Suppressor macrophage treated with lipopolysaccharide for 4 hours (primary cell): Measurements from ENCODE around the gene KIN.
"Not testable (repeated sequence)": the region's sequence is repeated elsewhere in the genome, so short reads cannot be mapped to it uniquely, and the experiment has no call there.

Experiments used
- DNase-seq: peaks from one replicate; pipeline ENCODE4 v3.0.0-alpha.2; 2020

Gene KIN

DNA sequence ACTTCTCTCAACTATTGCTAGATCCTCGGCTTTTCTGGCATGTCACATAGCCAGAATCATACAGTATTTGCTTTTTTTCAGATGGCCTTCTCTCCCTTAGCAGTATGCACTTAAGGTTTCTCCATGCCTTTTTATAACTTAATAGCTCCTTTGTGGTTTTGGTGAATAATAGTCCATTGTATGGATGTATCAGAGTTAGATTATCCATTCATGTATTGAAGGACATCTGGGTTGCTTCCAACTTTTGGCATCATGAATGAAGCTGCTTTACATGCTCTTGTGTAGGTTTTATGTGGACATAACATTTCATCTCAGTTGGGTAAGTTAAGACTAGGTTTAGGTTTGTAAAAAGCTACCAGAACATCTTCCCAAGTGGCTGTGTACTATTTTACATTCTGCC, 4.7 kb upstream of the KIN start:
- no peak for DNase-seq

DNA sequence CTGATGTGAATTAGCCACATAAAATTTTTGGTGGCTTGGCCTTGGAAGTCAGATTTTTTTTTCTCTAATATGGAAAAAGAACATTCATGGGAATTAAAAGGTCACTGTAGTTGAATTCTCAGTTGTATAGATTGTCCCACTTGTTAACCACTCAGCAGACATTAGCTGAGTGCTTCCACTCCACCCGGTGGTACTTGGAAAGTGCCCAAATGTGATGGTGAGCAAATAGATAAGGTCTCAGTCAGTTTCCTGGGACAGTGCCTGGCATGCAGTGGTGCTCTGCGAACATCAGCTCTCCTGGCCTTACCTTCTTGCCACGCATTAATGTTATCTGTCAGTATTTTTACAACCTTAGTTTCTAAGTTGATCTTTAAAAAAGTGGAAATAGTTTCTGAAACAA, 1.6 kb upstream of the KIN start:
- no peak for DNase-seq

DNA sequence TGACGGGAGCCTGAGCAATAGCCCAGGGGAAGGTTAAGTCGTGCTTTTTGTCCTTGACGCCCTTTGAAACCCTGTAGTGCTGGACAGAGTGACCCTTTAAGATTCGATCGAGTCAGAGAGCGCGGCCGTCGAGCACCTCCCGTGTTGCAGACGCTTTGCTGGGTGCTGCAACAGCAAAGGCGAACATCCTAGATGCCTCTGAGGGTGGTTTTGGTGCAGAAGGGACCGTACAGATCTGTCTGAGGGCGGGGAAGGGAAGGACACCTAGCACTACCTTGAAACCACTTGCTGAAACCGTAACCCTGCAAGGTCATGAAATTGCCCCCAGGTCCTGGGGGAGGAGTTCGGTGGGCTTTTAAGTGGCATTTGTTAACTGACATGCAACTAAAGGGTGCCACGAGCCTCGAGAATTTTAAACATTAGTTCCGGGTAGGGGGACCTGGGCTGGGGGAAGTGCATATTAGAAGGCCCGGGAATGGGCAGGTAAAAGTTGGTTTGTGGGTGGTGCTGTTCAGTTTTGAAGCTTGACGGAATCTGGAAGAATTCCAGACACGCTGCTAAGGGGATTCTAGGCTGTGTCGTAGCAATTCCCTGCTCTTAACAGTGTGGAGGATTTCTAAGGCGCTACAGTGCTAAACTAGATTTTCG, 970 bp upstream of the KIN start:
- no peak for DNase-seq

DNA sequence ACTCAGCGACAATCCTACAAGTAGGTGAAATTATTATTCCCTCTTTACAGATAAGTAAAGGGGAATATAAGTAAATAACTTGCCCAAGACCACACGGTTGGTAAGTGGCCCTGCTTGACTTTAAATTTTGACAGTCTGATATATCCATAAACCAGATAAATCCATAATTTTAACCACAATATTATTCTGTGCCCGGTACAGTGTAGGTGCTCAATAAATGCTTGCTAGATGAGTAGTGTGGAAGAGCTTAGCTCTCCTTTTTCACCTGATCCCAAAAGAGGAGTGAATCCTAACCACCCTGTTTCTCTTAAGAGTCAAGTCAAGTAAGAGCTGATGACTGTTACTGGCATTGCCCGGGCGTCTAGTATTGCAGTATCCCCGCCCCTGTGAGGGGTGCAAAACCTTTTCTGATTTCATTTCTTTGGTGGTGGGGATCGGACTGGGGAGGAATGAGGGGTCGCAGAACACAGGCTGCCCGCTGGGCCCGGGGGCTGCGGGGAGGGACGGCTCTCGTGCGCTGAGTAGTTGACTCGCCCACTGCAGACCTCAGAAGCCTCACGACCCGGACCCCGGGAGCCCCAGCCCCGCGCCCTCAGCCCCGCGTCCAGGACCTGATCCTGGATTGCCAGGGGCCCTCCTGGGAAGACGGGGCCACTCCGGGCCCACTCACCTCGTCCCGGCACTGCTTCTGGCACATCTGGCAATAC, 490 bp downstream of the KIN start:
- DNase-seq: peak; percentile 33

DNA sequence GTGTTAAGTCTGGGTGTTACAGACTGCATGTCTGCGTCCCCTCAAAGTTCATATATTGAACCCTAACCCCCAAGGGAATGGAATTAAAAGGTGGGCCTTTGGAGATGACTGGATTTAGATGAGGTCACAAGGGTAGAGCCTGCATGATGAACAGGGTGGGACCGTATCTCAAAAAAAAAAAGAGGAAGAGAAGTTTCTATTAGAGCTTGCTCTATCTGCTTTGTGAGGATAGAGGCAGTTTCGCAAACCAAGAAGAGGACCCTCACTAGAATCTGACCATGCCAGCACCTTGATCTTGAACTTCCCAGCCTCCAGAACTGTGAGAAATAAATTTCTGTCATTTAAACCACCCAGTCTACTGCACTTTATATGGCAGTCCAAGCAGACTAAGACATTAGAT, 1.4 kb downstream of the KIN start:
- peak; percentile 27 for DNase-seq

DNA sequence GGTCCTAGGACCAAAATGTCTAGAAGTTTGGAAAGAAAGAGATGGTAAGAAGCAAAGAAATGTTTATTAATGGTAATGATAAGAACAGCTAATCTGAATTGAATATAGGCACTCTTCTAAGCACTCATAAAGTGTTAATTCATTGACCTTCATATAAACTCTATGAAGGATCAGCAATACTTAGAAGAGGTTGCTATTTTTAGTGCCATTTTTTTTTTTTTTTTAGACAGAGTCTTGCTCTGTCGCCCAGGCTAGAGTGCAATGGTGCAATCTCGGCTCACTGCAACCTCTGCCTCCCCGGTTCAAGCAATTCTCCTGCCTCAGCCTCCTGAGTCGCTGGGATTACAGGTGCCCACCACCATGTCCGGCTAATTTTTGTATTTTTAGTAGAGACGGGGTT, 5.6 kb downstream of the KIN start:
- not testable (repeated sequence) for DNase-seq

DNA sequence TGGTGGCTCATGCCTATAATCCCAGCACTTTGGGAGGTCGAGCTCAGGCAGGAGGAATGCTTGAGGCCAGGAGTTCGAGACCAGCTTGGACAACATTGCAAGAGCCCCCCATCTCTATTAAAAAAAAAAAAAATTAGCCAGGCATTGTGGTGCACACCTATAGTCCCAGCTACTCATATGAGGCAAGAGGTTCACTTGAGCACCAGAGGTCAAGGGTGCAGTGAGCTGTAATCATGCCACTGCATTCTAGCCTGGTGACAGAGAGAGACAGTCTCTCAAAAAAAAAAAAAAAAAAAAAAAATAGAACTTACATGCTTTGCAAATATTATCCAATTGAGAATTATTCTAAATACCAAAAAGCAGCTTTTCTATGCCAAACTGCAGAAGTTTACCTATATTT, 11.0 kb downstream of the KIN start:
- DNase-seq: no peak

DNA sequence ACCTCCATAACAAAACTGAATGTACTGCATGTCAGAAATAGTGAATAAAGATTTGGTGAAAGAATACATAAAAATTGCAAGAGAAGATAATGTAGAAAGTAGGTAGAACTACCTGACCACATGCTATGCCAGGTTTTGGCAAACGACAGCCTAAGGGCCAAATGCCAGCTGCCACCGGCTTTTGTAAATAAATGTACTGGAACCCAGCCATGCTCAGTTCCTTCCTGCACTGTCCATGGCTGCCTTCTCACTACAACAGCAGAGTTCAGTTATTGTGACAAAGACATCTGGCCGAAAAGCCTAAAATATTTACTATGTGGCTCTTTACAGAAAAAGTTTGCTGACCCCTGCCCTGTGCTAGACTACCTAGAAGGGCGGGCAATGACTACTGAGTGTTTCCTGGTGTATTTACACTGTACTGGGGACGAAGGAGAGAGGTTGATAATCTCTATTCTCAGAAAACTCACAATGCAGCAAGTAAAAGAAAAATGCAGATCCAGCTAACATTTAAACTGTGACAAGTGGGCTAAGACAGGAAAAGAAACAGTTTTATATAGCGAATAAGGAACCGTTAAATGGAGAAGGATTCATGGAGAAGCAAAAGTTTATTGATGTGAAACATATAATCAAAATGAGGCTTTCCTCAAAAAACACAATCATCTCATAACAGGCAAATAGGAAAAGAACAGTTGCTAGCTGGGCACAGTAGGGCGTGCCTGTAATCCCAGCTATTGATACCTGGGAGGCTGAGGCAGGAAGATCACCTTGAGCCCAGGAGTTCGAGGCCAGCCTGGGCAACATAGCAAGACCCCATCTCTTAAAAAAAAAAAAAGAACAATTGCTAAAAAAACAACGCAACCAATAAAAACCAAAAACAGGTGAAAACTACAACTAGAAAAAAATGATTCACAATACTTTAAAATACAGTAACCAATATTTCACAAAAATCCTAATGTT, 13.7 kb downstream of the KIN start:
- DNase-seq: no peak

DNA sequence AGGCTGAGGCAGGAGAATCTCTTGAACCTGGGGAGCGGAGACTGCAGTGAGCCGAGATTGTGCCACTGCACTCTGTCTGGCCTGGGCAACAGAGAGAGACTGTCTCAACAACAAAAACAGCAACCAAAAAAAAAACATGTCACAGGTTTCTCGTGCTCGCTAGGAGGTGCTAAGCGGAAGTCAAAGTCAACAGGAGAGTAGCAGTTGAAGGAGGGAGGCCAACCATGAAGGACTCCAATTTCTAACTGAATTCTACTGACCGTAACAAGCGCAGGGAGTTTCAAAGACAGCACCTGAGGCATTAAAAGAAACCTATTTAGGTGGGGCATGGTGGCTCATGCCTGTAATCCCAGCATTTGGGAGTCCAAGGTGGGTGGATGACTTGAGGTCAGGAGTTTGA, 19.4 kb downstream of the KIN start:
- no peak for DNase-seq

DNA sequence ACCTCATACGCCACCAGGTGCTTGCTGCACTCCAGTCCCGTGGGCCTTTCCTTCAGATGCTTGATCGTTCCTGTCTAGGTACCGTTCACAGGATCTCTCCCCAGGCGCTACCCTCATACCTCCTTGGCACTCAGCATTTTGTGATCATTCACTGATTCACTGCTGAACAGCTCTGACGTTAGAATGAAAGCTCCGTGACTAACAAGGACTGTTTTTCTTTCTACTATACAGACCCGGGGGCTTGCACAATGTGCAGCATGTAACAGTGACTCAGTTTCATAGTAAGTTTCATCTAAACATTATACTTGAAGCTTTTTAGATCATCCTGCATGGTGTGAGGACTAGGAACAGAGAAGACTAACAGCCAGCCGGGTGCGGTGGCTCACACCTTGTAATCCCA, 20.6 kb downstream of the KIN start:
- DNase-seq: no peak

DNA sequence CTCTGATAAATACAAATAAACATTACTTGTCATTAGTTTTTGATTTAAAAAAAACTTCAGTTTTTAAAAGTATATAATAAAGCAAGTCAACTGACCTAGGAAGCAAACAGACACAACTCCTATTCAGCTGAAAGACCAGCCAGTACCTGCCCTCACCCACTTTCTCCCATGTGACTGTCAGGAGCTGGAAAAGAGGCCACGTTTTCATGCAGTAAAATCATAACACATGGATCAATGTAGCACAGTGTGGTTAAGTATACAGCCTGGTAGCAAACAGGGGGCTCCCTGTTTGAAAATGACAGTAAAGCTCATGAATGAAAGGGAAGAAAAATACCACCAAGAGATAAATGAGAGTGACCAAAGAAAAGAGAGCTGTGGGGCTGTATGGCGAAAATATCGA, 21.6 kb downstream of the KIN start:
- DNase-seq: no peak

DNA sequence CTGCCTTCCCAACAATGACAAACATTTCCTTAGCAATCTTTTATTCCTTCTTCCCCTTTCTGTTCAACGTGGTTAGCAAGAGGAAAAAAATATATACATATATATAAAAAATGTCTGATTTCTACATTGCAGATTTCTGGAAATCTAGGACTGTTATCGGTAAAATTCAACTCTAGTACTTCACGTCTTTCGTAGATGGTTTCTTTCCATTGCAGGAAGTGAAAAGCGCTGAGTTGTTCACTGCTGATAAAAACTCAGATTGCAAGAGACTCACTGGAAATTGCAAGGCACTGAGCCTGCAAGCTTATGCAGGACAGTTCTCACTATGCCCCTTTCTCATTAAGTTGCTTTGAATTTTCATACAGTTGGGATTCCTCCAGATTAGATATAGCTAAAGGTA, 23.9 kb downstream of the KIN start:
- peak; percentile 33 for DNase-seq

DNA sequence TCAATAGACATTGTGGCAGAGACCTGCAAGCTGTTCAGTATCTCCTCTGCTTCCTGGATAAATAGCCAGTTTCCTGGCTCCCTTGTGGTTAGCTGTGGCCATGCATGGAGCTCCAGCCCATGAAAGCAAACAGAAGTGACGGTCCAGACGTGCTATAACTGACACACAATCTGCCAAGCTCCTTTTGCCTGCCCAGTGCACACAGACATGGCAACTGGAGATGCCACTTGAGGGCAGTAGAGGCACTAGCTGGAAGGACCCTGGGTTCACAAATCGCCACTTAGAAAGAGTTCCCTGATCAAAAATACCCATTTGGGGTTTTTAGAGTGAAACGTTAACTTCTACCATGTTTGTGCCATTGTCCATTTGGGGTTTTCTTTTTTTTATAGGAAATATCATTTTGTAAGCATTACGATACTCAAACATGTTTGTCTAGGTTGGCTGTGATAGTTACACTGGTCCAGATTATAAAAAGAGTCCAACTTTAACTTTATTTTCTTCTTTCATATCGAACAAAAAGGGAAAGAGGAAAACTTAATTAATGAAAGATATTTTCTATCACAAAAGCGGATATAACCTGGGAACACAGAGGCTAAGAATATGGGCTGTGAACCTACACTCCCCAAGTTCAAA, 31.3 kb downstream of the KIN start:
- DNase-seq: peak; percentile 30

DNA sequence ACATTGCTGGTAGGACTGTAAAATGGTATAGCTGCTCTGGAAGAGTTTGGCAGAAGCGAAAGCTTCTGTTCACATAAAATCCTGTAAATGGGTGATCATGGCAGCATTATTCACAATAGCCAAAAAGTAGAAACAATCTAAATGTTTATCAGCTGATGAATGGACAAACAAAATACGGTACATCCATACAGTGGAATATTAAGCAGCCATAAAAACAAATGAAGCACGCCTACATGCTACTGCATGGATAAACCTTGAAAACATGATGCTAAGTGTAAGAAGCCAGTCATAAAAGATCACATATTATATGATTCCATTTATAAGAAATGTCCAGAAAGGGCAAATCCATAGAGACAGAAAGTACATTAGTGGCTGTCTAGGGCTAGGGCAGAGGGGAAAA, 32.7 kb downstream of the KIN start:
- no peak for DNase-seq

DNA sequence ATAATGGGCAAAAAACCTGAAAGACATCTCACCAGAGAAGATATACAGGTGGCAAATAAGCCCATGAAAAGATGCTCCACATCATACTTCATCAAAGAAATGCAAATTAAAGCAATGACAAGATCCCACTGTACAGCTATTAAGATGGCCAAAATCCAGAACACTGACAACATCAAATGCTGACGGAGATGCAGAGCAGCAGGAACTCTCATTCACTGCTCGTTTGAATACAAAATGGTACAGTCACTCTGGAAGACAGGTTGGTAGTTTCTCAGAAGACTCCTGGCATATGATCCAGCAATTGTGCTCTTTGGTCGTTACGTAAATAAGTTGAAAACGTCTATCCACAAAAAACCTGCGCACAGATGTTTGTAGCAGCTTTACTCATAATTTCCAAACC, 35.5 kb downstream of the KIN start:
- DNase-seq: no peak

DNA sequence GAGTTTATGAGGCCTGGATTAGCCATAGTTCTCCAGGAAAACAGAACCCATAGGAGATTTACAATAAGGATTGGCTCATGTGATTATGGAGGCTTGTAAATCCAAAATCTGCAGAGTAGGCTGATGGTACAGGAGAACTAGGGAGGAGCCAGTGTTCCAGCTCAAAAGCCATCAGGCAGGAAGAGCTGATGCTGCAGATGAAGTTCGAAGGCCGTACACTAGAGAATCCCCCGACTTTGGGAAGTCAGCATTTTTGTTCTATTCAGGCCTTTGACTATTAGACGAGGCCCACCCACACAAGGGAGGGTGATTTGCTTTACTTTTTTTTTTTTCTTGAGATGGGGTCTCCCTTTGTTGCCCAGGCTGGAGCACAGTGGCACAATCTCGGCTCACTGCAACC, 37.6 kb downstream of the KIN start:
- no peak for DNase-seq

DNA sequence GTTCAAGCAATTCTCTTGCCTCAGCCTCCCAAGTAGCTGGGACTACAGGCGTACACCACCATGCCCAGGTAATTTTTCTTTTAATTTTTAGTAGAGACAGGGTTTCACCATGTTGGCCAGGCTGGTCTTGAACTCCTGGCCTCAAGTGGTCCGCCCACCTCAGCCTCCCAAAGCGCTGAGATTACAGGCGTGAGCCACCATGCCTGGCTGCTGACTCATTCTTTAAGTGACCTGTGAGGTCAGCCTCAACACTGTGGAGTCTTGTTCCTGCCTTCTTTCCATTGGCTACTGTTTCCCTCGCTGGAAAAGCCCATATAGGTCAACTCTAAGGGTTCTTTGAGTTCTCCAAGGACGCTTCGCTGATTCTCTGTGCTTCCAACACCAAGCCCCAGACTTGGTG, 39.2 kb downstream of the KIN start:
- DNase-seq: not testable (repeated sequence)

DNA sequence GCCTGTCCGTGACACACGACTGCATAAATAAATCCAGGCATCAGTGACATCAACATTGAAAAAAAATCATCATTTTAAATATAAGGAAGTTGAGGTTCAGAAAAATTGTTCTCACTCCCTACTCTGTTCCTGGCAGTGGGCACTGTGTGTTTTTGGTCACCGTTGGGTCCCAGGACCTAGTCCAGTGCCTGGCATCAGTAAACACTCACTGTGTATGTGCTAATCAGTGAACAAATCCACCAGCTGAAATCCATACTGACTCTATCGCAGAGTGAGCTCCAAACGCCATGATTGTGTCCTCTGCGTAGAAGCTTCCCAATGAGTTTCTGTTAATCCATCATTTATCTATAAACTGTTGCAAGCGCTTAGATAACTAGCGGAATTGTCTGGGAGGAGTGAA, 43.5 kb downstream of the KIN start:
- DNase-seq: no peak

DNA sequence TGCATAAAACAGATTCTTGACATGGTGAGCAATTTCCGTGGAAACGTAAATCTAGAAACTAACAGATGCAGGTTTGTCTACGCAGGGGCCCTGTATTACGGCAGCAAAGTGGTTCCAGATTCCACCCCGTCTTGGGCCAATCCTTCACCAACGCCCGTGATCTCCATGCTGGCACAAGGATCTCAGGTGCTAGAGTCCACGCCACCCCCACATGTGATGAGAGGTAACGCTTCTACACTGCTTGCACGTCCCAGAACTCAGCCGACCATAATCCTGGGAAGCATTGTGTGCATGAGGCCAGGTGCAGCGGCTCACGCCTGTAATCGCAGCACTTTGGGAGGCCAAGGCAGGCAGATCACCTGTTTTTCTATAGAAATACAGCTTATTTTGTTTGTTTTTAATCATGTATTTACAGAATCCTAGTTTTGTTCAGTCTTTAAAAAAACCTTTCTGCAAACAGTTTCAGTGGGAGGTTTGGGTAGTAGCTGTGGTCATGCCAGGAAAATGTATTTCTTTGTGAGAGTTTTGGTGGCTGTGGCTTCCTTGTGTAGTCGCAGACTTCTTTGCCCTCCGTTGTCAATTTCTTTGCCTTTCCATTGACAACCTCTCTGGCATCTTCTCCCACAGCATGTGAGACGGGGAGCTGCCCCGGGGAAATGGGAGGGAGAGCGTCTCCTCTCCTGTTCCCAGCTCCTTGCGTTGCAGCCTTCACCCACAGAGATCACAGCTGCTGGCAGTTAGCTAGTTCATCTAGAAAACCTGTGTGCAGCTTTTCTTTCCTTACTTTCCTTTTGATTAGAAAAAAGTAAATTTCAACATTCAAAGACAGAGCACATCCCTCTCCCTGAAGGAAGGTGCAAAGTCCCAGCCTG, 49.0 kb downstream of the KIN start:
- DNase-seq: no peak

DNA sequence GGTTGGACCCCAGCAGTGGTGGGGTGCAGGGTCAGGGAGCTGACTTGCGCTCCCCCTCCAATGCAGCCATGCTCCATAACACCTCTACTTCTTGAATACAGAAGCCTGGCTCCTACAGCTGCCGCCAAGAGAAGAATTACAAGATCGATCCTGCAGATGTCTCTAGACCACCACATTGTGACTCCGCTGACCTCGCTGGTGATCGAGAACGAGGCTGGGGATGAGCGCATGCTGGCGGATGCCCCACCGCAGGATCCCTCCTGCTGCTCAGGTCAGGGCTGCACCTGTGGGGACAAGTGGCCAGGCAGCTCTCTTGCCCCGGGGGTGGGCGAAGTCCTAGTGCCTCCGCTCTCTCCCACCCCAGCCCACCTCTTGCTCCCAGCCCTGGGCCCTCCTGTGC, 53.0 kb downstream of the KIN start:
- no peak for DNase-seq

DNA sequence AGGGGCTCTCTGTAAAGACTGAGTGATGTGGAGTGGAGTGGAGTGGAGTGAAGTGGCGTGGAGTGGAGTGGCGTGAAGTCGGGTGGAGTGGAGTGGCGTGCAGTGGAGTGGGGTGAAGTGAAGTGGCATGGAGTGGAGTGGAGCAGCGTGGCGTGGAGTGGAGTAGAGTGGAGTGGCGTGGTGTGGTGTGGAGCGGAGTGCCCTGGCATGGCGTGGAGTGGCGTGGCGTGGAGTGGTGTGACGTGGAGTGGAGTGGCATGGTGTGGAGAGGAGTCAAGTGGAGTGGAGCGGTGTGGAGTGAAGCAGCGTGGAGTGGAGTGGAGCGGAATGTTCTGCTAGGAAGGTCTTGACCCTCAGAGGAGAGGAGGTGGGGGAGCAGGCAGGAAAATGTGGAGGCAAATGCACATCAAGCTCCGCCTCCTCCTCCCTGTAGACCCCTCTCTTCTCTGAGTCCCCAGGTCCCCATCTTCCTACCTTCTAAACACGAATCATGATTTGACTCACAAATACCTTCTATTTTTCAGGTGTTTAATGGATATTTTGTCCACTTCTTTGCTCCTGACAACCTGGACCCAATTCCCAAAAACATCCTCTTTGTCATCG, 64.8 kb downstream of the KIN start:
- DNase-seq: no peak

DNA sequence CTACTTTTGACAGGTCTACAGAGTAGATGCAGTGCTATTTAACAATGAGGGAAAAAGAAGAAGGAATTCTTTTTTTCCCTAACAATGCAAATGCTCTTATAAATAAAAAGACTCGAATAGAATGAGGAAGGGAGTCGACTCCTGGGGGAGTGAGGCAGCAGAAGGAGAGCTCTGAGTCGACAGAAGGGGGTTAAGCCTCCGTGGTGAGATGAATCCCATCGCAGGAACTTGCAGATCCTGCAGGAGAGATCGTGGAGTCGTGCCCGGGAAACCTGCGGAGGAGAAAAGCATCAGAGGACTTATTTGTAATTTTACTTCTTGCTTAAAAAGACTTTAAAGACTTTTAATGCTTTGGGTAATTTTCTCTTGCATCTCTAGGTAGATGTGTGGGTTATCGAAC, 67.3 kb downstream of the KIN start:
- DNase-seq: no peak
